BJ (cell line): Measurements from ENCODE around the gene ONECUT1. TPM values are rescaled to one million over a fixed set of nuclear protein-coding genes. Genes with fewer than 3 reads are reported as not detected.

Experiments
- CTCF ChIA-PET: fragments of 350-600 bp; formaldehyde crosslinking; extraction: SDS; loops from one replicate; lab custom pipeline; 2021; ENCODE audit warnings: antibody characterized with exemption, inconsistent platforms; lab: Yijun Ruan, JAX
- POLR2A ChIA-PET: fragments of 300-600 bp; sonication (Branson Sonifier 250); formaldehyde crosslinking; extraction: SDS; loops from one replicate; lab custom pipeline; 2021; ENCODE audit warnings: antibody characterized with exemption; lab: Charles Lee
- DNase-seq: peaks from one replicate; pipeline ENCODE4 v3.0.0-alpha.2; 2011; ENCODE audit warnings: low read depth
- H3K27me3 ChIP-seq: 2 replicates; pipeline ENCODE4 v1.6.0; 2011; ENCODE audit warnings: low read length; ENCODE audit not compliant: control insufficient read depth, insufficient read depth
- H3K36me3 ChIP-seq: 2 replicates; pipeline ENCODE4 v1.5.1; 2011; ENCODE audit warnings: low read length; ENCODE audit not compliant: control insufficient read depth, insufficient read depth
- H3K4me3 ChIP-seq: 2 replicates; pipeline ENCODE4 v1.5.1; 2011; ENCODE audit warnings: low read depth, mild to moderate bottlenecking, control low read depth, low read length
- CTCF ChIP-seq: IDR thresholded peaks from 2 replicates; pipeline ENCODE4 v1.5.1; 2011; ENCODE audit warnings: low read depth, mild to moderate bottlenecking, control low read depth, inconsistent platforms, low read length, moderate library complexity; ENCODE audit not compliant: insufficient read depth
- polyA plus RNA-seq: library from polyadenylated mRNA; depleted of rRNA; stranded (reverse); fragments of >200 nt; gene quantifications from 2 replicates; pipeline ENCODE4 v1.2.3, GENCODE V29; 2011

ONECUT1 gene
- polyA plus RNA-seq, 1 experiment = not detected

- no peak for TF ChIP-seq CTCF
- POLR2A ChIA-PET = no interaction called here
- peaks cover 2% of the 10 kb centered on the region; the same call in 1 of the 2 replicates for H3K27me3 ChIP-seq
- DNase-seq = no peak
- CTCF ChIA-PET = interaction anchor here (1.5 kb wide), 1 partner anchor 492 kb away, joined by 4 read pairs; no protein-coding TSS in a partner anchor
- H3K4me3 ChIP-seq = no peak overlapping the region
- H3K36me3 ChIP-seq = no peaks in the 10 kb centered on the region
Measured at GRCh38 chr15:52749258-52749657, 40.9 kb downstream of the ONECUT1 start.

- ChIA-PET CTCF (interaction anchor here (1.1 kb wide), 1 partner anchor 462 kb away, joined by 4 read pairs; no protein-coding TSS in a partner anchor), POLR2A (no interaction called here)
- DNase-seq = no peak
- H3K27me3 ChIP-seq = peaks cover 2% of the 10 kb centered on the region; the same call in 1 of the 2 replicates
- H3K36me3 ChIP-seq = no peaks in the 10 kb centered on the region
- no peak overlapping the region for H3K4me3 ChIP-seq
- TF ChIP-seq CTCF = no peak
Measured at GRCh38 chr15:52746162-52746757, 43.9 kb downstream of the ONECUT1 start.

- no peak overlapping the region for H3K4me3 ChIP-seq
- no peaks in the 10 kb centered on the region for H3K27me3 ChIP-seq
- H3K36me3 ChIP-seq = no peaks in the 10 kb centered on the region
- no peak for DNase-seq
- CTCF ChIA-PET = interaction anchor here (1.1 kb wide), 1 partner anchor 461 kb away, joined by 4 read pairs; no protein-coding TSS in a partner anchor
- TF ChIP-seq CTCF = no peak
- POLR2A ChIA-PET = no interaction called here
Measured at GRCh38 chr15:52745326-52746161, 44.6 kb downstream of the ONECUT1 start.

- POLR2A ChIA-PET = no interaction called here
Measured at GRCh38 chr15:52738311-52738710, 51.8 kb downstream of the ONECUT1 start.

More at GRCh38 chr15:52738311-52738710, 51.8 kb downstream of the ONECUT1 start:
- Histone ChIP-seq H3K4me3 (no peak overlapping the region), H3K27me3 (no peaks in the 10 kb centered on the region), H3K36me3 (no peaks in the 10 kb centered on the region)
- CTCF ChIA-PET = interaction anchor here (1.0 to 1.5 kb wide), 2 partner anchors 481 to 644 kb away, joined by 4 to 6 read pairs; no protein-coding TSS in a partner anchor
- DNase-seq = no peak
- TF ChIP-seq CTCF = no peak
